ENCODE measurements around the gene OSBPL8. TPM values are rescaled to one million over a fixed set of nuclear protein-coding genes. Genes with fewer than 3 reads are reported as not detected.

OSBPL8 gene
- total and polyA plus RNA-seq, 10 of the 15 experiments (the other 5 are each of a cell fraction or from before 2014, with no cell fraction given) = 10.4 to 58.0 (median 32.0) TPM

DNA sequence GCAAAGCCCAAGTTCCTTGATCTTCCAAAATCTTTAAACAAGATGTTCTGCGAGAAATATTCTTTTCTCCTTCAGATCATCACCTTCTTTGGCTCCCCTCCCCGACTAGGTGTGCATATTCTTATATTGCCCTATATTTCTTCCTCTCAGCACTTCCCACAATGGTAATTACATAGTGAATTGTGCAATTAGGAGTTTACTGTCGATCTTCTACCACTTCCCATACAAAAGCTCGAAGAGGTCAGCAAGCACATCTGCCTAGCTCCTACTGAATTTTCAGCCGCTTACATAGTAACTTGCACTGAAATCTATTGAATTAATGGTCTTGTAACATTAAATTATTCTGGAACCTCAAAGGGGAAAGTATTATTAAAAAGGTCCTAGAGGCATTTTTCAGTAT is 16.7 kb downstream of the OSBPL8 start (continued):
- TF ChIP-seq, protein P1, sequence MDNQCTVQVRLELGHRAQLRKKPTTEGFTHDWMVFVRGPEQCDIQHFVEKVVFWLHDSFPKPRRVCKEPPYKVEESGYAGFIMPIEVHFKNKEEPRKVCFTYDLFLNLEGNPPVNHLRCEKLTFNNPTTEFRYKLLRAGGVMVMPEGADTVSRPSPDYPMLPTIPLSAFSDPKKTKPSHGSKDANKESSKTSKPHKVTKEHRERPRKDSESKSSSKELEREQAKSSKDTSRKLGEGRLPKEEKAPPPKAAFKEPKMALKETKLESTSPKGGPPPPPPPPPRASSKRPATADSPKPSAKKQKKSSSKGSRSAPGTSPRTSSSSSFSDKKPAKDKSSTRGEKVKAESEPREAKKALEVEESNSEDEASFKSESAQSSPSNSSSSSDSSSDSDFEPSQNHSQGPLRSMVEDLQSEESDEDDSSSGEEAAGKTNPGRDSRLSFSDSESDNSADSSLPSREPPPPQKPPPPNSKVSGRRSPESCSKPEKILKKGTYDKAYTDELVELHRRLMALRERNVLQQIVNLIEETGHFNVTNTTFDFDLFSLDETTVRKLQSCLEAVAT (IDR thresholded peaks at IDR 0.05) = no peak
- TF ChIP-seq, protein P2, sequence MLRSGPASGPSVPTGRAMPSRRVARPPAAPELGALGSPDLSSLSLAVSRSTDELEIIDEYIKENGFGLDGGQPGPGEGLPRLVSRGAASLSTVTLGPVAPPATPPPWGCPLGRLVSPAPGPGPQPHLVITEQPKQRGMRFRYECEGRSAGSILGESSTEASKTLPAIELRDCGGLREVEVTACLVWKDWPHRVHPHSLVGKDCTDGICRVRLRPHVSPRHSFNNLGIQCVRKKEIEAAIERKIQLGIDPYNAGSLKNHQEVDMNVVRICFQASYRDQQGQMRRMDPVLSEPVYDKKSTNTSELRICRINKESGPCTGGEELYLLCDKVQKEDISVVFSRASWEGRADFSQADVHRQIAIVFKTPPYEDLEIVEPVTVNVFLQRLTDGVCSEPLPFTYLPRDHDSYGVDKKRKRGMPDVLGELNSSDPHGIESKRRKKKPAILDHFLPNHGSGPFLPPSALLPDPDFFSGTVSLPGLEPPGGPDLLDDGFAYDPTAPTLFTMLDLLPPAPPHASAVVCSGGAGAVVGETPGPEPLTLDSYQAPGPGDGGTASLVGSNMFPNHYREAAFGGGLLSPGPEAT (IDR thresholded peaks at IDR 0.05; ENCODE audit: low read depth) = no peak
- TF ChIP-seq YY1 (IDR thresholded peaks at IDR 0.05; ENCODE audit: low read depth, low read length) (no peak), MEF2A (IDR thresholded peaks at IDR 0.05; ENCODE audit: insufficient read depth, low read depth, low read length) (no peak), HCFC1 (IDR thresholded peaks at IDR 0.05; ENCODE audit: low read length) (no peak), TAF1 (IDR thresholded peaks at IDR 0.05; ENCODE audit: borderline replicate concordance, low read depth, low read length) (no peak), RUNX3 (IDR thresholded peaks at IDR 0.05; ENCODE audit: low read length) (no peak), PAX8 (IDR thresholded peaks at IDR 0.05) (no peak), SIN3A (IDR thresholded peaks at IDR 0.05; ENCODE audit: low read depth, low read length) (no peak), RAD51 (IDR thresholded peaks at IDR 0.05) (no peak), POLR2A (IDR thresholded peaks at IDR 0.05; ENCODE audit: low read depth, low read length) (no peak), TCF7 (IDR thresholded peaks at IDR 0.05; ENCODE audit: borderline replicate concordance) (no peak), CEBPB (IDR thresholded peaks at IDR 0.05; ENCODE audit: borderline replicate concordance in 1 of 2, low read depth in 2 of 2, low read length in 2 of 2) (no peak)
- TF ChIP-seq, protein P3, sequence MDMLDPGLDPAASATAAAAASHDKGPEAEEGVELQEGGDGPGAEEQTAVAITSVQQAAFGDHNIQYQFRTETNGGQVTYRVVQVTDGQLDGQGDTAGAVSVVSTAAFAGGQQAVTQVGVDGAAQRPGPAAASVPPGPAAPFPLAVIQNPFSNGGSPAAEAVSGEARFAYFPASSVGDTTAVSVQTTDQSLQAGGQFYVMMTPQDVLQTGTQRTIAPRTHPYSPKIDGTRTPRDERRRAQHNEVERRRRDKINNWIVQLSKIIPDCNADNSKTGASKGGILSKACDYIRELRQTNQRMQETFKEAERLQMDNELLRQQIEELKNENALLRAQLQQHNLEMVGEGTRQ (IDR thresholded peaks at IDR 0.05; ENCODE audit: borderline replicate concordance, low read depth, low read length) = no peak

Measured in GM12878 (cell line).